Activated naive CD4-positive, alpha-beta T cell treated with anti-CD3 and anti-CD28 coated beads for 36 hours (primary cell): ENCODE results near the gene ZNF211. TPM values are rescaled to one million over a fixed set of nuclear protein-coding genes. Genes with fewer than 3 reads are reported as not detected.

Experiments
- CTCF ChIA-PET: fragments of 350-600 bp; sonication (Branson Sonifier 250); formaldehyde crosslinking; loops from one replicate; lab custom pipeline; 2021; ENCODE audit warnings: antibody characterized with exemption; lab: Charles Lee
- DNase-seq: peaks from one replicate; pipeline ENCODE4 v3.0.0-alpha.2; 2020
- H3K27ac Mint-ChIP-seq: one replicate; pipeline ENCODE4 v1.8.0; 2021; ENCODE audit warnings: mild to moderate bottlenecking, mixed read lengths
- H3K27me3 Mint-ChIP-seq: one replicate; pipeline ENCODE4 v1.8.0; 2021; ENCODE audit warnings: low read depth, mixed read lengths
- H3K36me3 Mint-ChIP-seq: one replicate; pipeline ENCODE4 v1.8.0; 2021; ENCODE audit warnings: low read depth, mixed read lengths
- H3K4me1 Mint-ChIP-seq: one replicate; pipeline ENCODE4 v1.8.0; 2021; ENCODE audit warnings: low read depth, mixed read lengths
- H3K4me3 Mint-ChIP-seq: one replicate; pipeline ENCODE4 v1.8.0; 2021; ENCODE audit warnings: mild to moderate bottlenecking, moderate library complexity, mixed read lengths
- H3K9me3 Mint-ChIP-seq: one replicate; pipeline ENCODE4 v1.8.0; 2021; ENCODE audit warnings: mixed read lengths
- intact Hi-C: fragments of 100-400 bp; cut with micrococcal nuclease; formaldehyde crosslinking; loops from one replicate; pipeline ENCODE4 v1.15.1; 2023
- total RNA-seq, 2 experiments: library from RNA; stranded (reverse); gene quantifications; one replicate each; pipeline ENCODE4 v1.2.3, GENCODE V29; 2021

Gene ZNF211
- 1 to 10 TPM; 5.2 to 5.7 TPM for total RNA-seq

DNA sequence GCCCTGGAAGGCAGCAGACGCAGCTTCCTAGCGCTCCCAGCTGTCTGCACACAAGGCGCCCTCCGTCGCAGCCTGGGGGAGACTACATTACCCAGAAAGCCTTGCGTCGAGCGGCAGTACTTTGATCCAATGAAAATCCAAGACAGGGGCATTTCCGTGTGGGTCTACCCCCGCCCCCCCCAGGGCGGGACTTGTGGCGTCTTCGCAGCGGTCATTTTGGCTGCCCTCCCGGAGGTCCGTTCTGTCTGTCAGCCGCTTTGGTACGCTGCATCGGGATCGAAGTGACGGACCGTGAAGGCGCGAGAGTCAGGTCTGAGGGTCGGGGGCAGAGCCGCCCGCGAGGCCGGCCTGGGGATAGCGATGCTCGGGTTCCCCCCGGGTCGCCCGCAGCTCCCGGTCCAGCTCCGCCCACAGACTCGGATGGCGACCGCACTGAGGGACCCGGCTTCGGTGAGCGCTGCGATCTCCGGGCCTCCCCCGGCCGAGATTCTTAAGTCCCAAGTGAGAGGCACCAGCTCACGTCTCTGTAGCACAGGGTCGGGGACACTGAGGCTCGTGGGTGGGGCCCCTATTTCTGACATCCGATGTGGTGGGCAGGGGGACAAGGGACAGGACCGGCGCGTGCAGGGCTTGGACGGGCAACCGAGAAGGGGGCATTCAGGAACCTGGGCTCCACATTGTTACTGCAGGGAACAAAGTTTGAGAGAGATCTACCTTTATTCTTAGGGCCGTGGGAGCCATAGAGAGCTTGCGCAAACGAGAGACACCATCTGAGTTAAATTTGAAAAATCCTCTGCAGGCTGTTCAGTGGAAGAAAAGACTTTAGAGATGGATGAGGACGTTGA, at the start of gene ZNF211:
ZNF211 (plus strand) TSS at position 182 of the 845 bp plus-strand sequence; CDS start at position 361, 179 bp downstream.
- Mint-ChIP-seq H3K4me1 (peaks cover 18% of the 10 kb centered on the region), H3K4me3 (peak within 1 kb of the TSS; percentile 87), H3K27me3 (no peaks in the 10 kb centered on the region), H3K27ac (peak within 1 kb of the TSS; percentile 72), H3K9me3 (peaks cover 35% of the 10 kb centered on the region), H3K36me3 (peaks cover 40% of the 10 kb centered on the region)
- intact Hi-C loops: loop anchor here (1.0 to 5.0 kb wide), 7 partner anchors 19 to 222 kb away; partner anchors contain the start of genes ZNF134, ZNF17, ZNF416 and ZNF549
- peak; percentile 91 for DNase-seq
- CTCF ChIA-PET: no interaction called here

DNA sequence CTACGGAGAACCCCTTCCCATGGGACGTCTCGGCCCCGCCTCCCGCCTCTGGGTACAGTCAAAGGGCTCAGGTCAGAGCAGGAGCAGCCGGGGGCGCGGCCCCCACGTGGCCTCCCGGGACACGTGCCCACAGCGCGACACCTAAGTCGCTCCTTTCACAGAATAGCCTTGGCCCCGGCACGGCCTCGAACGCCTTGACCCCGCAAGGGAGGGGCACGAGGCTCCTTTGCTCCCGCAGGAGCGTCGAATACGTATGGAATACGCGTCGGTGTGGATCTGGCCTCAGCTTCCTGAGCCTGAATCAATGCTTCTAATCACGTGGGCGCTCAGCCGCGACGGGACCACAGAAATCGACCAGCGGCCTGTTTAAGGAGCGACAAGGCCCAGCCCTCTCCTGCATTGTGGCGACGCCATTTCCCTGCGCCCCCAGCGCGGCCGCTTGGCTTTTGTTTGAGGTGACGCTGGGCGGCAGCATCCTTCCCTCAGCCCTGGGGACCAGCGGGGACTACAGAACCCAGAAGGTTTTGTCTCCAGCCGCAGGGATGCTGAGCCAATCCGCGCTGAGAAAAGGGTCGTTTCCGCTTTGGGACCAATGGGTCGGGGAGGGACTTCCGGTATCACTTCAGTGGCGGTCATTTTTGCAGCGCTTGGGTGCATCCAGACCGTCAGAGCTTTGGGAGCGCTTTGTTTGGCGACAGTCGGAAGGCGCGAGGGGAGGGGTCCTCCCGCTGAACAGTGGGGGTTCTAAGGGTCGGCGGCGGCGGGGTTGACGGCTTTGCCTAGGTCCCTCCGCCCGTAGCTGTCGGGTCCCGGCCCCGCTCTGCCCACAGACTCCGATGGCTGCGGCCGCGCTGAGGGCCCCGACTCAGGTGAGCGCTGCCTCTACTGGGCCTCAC, 49.2 kb upstream of the ZNF211 start, which contains the start of gene ZIK1:
ZIK1 (plus strand) TSS at position 625 of the 896 bp plus-strand sequence; CDS start at position 837, 212 bp downstream.
- peak; percentile 90 for DNase-seq
- intact Hi-C loops: no loop called here
- Mint-ChIP-seq H3K27me3 (no peaks in the 10 kb centered on the region), H3K4me1 (peaks cover 21% of the 10 kb centered on the region), H3K36me3 (peaks cover 49% of the 10 kb centered on the region), H3K4me3 (peak within 1 kb of the TSS; percentile 88), H3K9me3 (peaks cover 58% of the 10 kb centered on the region), H3K27ac (peak within 1 kb of the TSS; percentile 9)
- CTCF ChIA-PET: no interaction called here

DNA sequence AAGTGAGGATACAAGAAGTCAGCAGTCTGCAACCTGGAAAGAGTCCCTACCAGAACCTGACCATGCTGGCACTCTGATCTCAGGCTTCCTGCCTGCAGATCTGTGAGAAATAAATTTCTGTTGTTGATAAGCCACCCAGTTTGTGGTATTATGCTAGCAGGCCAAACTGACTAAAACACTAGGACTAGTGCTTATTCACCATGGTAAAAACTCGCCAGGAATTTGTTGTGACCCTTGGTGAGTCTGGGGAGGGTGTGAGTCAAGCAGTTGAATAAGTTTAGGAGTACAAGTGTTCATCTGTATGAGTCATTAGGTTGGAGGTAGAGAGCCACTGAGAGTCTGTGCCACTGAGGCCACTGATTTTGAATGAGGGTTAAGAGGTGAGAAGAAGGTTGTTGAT, 45.4 kb upstream of the ZNF211 start:
- Mint-ChIP-seq H3K27ac (no peak overlapping the region), H3K4me1 (peaks cover 17% of the 10 kb centered on the region), H3K27me3 (no peaks in the 10 kb centered on the region), H3K4me3 (no peak overlapping the region), H3K9me3 (peaks cover 75% of the 10 kb centered on the region), H3K36me3 (peaks cover 79% of the 10 kb centered on the region)
- CTCF ChIA-PET: no interaction called here
- no peak for DNase-seq
- intact Hi-C loops: no loop called here

DNA sequence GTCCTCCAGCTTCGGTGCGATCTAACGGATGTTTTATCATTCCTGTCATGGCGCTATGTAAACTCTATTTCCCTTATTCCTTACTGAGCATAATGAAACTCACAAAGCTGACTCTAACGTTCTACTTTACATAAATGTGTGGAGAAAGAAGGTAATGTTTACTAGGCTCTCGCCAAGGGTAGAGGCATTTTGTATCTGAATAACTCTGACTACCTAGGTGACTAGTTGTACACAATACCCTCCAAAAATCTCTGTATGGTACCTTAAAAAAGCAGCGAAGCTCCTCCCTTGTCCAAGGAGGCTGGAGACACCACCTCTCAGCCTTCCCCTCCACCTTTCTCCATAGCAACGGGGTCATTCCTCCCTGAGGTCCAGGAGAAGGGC, 33.6 kb upstream of the ZNF211 start:
- Mint-ChIP-seq H3K4me1 (peaks cover 16% of the 10 kb centered on the region), H3K36me3 (peaks cover 37% of the 10 kb centered on the region), H3K9me3 (peaks cover 34% of the 10 kb centered on the region), H3K27ac (peak overlapping the region; percentile 42), H3K4me3 (peak overlapping the region; percentile 82), H3K27me3 (no peaks in the 10 kb centered on the region)
- CTCF ChIA-PET: no interaction called here
- intact Hi-C loops: loop anchor here (1.0 kb wide), 1 partner anchor 20 kb away; no protein-coding TSS in a partner anchor
- DNase-seq: no peak

DNA sequence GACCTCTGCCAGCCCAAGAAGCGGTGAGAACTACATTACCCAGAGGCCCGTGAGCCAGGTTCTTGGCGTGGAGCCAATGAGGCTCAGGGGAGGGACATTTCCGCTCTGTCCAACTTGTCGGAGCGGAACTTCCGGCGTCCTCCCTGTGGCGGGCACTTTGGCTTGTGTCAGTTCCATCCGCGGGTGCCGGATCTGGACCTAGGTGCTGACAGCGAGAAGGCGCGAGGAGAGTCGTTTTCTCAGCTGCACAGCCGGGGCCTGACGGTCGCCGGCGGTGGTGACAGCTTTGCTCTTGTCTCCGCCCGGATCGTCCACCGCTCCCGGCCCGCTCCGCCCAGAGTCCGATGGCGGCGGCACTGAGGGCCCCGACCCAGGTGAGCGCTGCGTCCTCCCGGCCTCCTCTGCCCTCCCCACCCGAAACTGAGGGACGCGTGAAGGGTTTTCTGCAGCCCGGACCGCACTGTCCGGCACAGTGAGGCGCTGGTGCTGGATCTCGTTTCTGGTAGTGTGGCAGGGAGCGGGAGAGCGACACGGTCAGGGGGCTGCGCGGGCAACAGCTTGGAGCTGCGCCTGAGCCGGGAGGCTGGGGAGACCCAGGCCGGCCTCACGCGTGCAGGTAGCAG, 33.1 kb upstream of the ZNF211 start, which contains the start of gene ZNF530:
ZNF530 (plus strand) TSS at position 125 of the 623 bp plus-strand sequence. CDS start 4,461 bp downstream, outside the sequence.
- Mint-ChIP-seq H3K9me3 (peaks cover 37% of the 10 kb centered on the region), H3K27me3 (no peaks in the 10 kb centered on the region), H3K27ac (peak within 1 kb of the TSS; percentile 42), H3K36me3 (peaks cover 42% of the 10 kb centered on the region), H3K4me1 (peaks cover 16% of the 10 kb centered on the region), H3K4me3 (peak within 1 kb of the TSS; percentile 82)
- intact Hi-C loops: loop anchor here (1.0 kb wide), 1 partner anchor 21 kb away; no protein-coding TSS in a partner anchor
- peak; percentile 95 for DNase-seq
- CTCF ChIA-PET: no interaction called here

DNA sequence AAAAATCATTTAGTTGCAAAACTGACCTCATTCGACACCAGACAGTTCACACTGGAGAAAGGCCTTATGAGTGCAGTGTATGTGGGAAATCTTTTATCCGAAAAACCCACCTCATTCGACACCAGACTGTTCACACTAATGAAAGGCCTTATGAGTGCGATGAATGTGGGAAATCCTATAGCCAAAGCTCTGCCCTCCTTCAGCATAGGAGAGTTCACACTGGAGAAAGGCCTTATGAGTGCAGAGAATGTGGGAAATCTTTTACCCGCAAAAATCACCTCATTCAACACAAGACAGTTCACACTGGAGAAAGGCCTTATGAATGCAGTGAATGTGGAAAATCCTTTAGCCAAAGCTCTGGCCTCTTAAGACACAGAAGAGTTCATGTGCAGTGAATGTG, 26.0 kb upstream of the ZNF211 start:
- H3K27ac Mint-ChIP-seq: no peak overlapping the region
- peaks cover 74% of the 10 kb centered on the region for H3K9me3 Mint-ChIP-seq
- intact Hi-C loops: no loop called here
- H3K4me1 Mint-ChIP-seq: no peaks in the 10 kb centered on the region
- CTCF ChIA-PET: no interaction called here
- no peak for DNase-seq
- no peak overlapping the region for H3K4me3 Mint-ChIP-seq
- H3K27me3 Mint-ChIP-seq: no peaks in the 10 kb centered on the region
- peaks cover 70% of the 10 kb centered on the region for H3K36me3 Mint-ChIP-seq

DNA sequence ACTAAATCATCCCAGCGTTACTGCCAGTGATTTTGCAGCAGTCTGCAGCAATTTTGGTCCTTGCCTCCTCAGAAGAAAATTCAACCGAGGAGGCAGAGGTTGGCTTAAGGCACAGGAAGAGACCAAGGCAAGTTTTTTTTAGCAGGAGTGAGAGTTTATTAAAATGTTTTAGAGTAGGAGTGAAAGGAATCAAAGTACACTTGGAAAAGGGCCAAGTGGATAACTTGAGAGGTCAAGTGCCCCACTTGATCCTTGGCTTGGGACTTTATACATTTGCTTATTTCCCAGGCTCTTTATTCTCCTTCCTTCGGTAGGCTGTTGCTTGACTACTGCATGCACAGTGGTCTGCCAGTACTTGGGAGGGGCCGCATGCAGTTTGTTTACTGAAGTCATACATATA, 21.9 kb upstream of the ZNF211 start:
- Mint-ChIP-seq H3K27me3 (no peaks in the 10 kb centered on the region), H3K27ac (no peak overlapping the region), H3K36me3 (peaks cover 54% of the 10 kb centered on the region), H3K9me3 (peaks cover 61% of the 10 kb centered on the region), H3K4me1 (peaks cover 16% of the 10 kb centered on the region), H3K4me3 (no peak overlapping the region)
- intact Hi-C loops: no loop called here
- no peak for DNase-seq
- CTCF ChIA-PET: interaction anchor here (0.6 kb wide), 1 partner anchor 14 kb away, joined by 3 read pairs; no protein-coding TSS in a partner anchor

DNA sequence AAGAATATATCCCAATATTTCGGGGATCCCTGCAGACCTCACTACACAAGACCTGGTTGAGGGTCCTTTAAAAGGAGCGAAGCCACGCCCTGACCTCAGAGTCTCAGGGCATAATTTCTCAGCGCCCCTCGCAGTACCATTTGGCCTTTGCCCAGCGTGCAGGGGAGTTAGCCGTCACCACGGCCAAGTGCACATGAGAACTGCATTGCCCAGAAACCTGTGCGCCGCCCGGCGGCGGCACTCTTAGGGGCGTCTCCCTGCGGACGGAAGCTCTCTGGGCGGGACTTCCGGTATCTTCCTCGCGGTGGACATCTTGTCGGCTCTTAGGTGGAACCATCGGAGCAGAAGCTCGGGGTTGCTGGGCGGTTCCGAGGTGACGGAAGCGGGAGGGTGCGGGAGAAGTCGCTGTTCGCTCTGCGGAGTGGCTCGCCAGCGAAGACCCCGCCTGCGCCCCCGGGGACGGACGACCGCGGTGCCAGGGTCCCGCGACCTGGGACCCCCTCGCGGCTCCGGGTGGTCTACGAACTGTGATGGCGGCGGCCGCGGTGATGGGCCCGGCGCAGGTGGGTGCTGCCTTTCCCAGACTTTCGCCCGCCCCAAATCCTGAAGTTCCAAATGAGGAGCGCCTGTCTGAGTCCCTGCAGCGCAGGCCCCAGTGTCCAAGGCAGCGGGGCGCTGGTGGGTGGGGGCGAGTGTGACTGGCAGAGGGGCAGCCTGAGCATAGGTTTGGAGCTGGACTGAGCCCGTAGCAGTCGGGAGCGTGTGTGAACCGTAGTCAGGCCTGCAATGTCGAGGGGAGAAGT, 18.8 kb upstream of the ZNF211 start, which contains the start of gene ZNF134:
ZNF134 (plus strand) TSS at position 302 of the 803 bp plus-strand sequence. CDS start 5,227 bp downstream, outside the sequence.
- H3K9me3 Mint-ChIP-seq: peaks cover 64% of the 10 kb centered on the region
- H3K27ac Mint-ChIP-seq: peak within 1 kb of the TSS; percentile 57
- intact Hi-C loops: loop anchor here (1.0 to 2.0 kb wide), 2 partner anchors 19 to 35 kb away; partner anchors contain the start of genes ZNF211 and ZNF416
- CTCF ChIA-PET: no interaction called here
- peaks cover 56% of the 10 kb centered on the region for H3K36me3 Mint-ChIP-seq
- H3K4me1 Mint-ChIP-seq: peaks cover 24% of the 10 kb centered on the region
- peak within 1 kb of the TSS; percentile 92 for H3K4me3 Mint-ChIP-seq
- DNase-seq: peak; percentile 92
- H3K27me3 Mint-ChIP-seq: no peaks in the 10 kb centered on the region

DNA sequence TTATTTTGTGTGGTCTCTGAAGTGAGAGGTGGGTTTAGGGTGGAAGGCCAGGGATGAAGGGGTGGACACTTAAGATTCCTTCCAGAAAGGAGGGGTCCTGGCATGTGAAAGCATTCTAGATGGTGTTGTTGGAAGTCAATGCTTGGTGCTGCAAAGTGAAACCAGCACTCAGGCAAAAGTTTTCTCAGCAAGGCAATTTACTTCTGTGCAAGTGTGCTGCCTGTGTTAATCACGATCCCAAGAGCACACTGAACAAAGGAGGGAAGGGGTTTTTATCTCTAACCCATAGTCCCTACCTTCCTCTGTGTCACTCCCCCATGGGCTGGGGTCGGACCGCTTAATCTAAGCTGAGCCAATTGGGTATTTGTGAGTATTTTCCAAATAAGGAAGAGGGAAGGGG, 17.6 kb upstream of the ZNF211 start:
- Mint-ChIP-seq H3K4me1 (peaks cover 24% of the 10 kb centered on the region), H3K27ac (no peak overlapping the region), H3K36me3 (peaks cover 66% of the 10 kb centered on the region), H3K27me3 (no peaks in the 10 kb centered on the region), H3K9me3 (peaks cover 72% of the 10 kb centered on the region), H3K4me3 (peak overlapping the region; percentile 92)
- CTCF ChIA-PET: no interaction called here
- no peak for DNase-seq
- intact Hi-C loops: loop anchor here (2.0 kb wide), 1 partner anchor 37 kb away; the partner anchor contains the start of gene ZNF416

DNA sequence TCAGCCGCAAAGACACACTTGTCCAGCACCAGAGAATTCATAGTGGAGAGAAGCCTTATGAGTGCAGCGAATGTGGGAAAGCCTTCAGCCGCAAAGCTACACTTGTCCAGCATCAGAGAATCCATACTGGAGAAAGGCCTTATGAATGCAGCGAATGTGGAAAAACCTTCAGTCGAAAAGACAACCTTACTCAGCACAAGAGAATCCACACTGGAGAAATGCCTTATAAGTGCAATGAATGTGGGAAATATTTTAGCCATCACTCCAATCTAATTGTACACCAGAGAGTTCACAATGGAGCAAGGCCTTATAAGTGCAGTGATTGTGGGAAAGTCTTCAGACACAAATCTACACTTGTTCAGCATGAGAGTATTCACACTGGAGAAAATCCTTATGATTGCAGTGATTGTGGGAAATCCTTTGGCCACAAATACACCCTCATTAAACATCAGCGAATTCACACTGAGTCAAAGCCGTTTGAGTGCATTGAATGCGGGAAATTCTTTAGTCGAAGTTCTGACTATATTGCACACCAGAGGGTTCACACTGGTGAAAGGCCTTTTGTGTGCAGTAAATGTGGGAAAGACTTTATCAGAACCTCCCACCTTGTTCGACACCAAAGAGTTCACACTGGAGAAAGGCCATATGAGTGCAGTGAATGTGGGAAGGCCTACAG, 12.2 kb upstream of the ZNF211 start:
- Mint-ChIP-seq H3K4me3 (no peak overlapping the region), H3K27ac (no peak overlapping the region), H3K9me3 (peaks cover 89% of the 10 kb centered on the region), H3K27me3 (no peaks in the 10 kb centered on the region), H3K36me3 (peaks cover 92% of the 10 kb centered on the region), H3K4me1 (peaks cover 9% of the 10 kb centered on the region)
- intact Hi-C loops: no loop called here
- DNase-seq: no peak
- CTCF ChIA-PET: no interaction called here
